ENCODE results near the gene ZNF362.

ZNF362 gene

DNA sequence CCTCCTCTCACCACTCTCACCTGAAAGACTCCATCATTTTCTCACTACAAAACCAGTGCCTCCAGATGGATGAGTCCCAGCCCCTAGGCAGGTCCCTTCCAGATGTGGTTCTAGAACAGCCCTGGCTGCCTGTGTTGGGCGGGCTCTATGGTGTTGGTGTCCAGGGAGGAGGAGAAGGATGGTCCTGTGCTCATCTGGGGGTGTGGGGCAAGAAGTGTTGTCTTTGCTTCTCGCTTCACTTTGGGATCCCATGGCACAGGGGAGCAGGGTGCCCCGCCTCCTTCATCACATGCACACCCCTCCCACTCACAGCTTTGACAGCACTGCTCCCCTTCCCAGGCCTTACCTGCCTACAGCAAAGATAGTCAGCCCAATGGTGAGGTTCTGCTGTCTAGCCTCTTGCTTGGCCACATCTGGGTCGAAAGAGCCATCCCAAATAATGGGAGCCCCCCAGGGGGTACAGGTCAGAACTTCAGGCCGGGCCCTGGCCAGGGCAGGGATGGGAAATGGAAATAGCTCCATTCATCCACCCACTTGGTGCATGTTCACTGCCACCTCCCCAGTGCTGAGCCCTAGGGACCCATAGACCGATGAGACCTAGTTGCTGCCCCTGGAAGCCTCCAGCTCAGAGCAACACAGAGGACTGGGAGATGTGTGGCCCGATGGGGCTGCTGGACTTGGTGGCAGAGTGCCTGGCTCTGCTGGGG lies 55.6 kb downstream of the ZNF362 start:
- DNase-seq, result no peak

DNA sequence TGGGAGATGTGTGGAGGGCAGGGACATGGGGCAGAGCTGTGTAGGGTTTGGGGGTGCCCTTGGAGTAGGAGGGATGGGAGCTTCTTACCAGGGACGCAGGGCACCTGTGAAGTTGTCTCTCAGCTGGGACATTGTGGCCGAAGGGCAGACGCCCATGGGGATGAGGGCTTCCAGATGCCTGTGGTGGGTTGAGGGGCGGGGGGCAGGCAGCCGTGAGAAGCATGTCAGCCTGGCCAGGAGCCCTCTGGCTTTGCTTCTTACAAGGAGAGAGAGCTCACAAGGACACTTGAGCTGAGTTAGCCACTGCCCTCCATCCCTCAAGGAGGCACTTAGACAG lies 56.1 kb downstream of the ZNF362 start:
- no peak for DNase-seq

DNA sequence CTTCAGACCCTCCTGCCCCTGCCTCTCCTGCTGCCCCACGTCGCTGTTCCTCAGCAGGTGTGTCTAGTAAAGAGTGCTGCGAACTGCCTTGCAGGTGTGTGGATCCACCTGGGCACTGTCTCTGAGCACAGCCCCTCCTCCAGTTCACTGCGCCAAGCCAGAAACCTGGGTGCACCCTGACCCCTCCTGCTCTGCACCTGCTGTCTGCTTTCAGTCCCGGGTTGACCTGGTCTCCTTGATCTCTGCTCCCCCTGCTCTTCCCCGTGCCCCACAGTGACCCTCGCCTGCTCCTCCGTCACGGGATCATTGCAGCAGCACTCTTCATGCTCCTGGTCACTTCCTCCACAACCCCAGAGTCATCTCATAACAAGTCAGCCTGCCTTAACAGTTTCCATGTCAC lies 58.1 kb downstream of the ZNF362 start:
- DNase-seq, result no peak

DNA sequence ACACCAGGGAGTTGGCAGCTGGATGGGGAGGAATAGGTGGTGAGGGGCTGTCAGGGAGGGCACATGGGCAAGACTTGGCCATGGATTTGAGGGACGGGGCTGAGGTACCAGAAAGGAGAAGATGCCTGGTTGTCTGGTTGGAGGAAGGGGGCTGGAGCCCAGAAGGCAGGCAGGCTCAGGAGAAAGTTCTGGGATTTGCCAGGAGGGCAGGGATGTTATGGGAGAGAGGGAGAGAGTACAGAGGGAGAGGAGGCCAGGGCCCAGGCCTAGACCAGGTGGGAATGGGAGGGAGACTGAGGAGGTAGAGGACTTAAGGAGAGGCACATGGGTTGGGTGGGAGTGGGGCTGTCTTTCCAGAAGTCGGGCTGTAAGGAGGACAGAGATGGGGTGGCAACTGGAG lies 60.3 kb downstream of the ZNF362 start:
- DNase-seq, result no peak

DNA sequence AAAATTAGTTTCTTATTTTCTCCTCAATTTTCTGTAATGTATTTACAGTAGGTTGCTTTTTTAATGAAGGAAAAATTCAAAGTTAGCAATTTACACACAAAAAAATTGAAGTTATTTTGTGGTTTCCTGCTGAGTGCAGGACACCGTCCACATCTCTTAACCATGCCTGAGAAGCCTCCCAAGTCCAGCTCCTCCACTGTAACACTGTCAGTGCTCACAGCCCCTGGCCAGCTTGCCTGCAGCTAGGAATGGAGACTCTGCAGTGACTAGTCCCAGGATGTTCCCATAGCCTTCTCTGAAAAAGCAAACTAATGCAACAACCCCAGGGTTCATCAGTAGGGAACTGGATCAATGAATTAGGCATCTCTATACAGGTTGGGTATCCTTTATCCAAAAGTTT lies 61.1 kb downstream of the ZNF362 start:
- DNase-seq, result no peak

DNA sequence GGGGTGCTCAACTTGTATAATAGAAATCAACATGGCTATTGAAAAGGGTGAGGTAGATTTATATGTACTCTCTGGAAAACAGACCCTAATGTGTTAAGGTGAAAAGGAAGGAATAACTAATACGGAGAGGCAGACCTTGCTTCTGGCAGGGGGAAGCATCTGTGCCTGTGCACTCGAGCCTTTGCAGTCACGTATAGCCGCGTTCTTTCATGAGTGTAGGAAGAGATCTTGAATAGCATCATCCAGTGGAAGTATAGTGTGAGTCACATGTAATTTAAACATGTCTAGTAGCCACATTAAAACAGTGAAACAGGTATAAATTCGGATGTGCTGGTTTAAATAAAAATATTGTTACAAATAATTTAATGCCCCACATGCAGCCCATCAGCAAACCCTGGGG lies 61.7 kb downstream of the ZNF362 start:
- no peak for DNase-seq

DNA sequence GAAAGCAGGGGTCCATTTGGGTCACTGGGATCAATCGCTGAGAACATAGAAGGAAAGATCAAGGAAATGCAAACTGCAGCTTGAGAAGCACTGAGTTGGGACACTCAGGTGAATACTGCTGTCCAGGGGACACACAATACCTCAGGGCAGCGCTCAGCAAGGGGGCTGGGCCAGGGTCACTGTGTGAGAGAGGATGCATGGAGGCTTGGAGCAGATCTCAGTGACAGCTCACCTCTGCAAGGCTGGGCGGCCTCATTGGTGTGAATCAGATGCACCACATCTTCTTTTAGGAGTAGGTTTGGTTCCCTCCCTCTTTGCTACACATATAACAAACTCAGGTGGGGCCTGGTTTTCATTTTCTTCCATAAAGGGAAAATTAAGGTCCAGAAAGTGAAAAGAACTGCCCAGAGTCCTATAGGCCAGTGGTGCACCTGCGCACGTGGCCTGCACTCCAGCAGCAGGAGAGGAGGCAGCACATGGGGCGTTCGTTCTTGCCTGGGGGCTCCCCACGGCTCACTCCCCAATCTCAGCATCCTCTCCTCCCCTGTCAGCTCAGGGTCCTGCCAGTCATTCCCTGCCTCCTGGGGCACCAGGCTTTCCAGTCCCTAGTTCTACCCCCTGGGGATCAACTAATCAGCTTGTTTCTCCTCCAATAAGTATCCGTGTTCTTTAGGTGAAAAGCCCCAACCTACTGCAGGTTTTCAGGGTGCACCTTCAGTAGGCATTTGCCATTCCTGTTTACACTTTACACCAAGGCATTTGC lies 63.1 kb downstream of the ZNF362 start:
- no peak for DNase-seq

DNA sequence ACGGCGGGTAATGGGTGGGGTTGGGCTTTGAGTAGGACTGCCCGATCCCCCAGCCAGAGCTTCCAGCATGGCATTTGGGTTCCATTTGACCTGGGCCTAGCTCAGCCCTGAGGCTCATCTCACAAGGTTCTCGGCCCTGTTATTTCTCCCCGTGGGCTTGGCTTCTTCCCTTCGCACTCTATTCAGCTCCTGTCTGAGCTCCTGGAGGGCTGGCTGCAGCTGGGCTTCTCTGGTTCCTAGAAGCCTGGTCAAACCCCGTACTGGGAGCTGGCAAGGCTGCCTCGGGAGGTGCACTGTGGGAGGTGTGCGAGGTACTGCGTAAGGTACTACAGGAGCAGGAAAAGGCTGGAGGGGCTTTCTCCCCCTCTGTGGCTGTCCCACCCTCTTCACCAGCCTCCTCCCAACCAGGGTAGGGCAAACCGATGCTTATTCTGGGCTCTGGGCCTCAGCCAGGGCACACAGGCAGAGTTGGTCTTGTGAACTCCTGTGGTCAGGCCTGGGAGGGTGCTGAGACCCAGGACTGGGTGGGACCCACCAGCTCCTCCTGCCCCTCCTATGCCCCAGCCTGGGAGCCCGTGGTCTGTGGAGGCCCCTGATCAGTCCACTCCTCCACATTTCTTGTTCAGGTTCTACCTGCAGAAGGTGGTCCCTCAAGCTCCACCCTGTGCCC lies 63.8 kb downstream of the ZNF362 start:
- no peak for DNase-seq

DNA sequence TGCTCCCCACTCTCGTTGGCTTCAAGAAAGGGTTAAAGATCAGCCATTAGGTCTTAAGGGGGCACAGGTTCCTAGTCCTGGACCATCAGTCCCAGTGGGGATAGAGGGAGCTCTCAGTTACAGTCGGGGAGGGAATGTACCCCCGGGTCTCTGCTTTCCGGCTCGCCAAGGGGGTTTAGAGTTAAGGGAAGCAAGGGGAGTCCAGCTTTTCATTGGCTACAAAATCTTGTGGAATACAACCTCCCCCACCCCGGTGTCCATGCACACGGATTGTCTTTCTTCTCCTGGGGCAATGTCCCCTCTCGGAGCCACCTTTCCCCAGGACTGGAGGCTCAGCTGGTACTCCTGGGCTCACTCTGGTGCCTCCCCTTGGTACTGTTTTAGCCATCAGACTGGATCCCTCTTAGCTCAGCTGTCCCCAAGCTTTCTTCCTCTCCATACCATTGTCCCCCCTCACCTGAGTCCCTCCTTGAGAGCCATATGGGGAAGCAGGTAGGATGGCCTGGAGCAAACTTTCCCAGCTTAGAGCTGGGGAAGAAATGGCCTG lies 64.4 kb downstream of the ZNF362 start, which contains the start of gene A3GALT2:
TSS of gene A3GALT2 (minus strand) at position 480 of the 547 bp plus-strand sequence. CDS start at position 480, 0 bp downstream.
- no peak for DNase-seq

DNA sequence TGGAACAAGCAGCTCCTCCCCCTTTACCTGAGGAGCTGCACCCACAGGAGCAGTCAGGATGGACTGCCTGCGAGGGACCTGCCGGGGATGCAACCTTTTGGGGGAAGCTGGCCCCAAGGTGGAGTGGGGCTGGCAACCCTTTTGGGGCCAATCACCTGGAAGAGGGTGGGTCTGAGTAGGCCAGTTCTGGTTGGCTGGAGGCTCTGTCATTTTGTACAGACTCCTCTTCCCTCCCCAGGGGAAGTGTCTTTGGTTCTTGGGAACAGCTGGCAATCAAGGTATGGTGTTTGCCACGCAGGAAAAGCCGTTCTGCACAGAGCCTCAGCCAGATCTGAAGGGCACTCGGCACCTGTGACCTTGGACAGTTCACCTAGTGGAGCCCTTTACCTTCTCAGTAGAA lies 64.9 kb downstream of the ZNF362 start:
- no peak for DNase-seq

DNA sequence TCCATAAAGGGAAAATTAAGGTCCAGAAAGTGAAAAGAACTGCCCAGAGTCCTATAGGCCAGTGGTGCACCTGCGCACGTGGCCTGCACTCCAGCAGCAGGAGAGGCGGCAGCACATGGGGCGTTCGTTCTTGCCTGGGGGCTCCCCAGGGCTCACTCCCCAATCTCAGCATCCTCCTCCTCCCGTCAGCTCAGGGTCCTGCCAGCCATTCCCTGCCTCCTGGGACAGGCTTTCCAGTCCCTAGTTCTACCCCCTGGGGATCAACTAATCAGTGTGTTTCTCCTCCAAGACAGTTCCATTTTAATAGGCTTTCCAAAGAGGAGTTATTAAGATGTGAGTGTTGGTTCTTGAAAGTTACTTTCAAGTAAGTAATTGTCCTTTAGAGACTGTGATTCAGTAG lies 65.8 kb downstream of the ZNF362 start:
- DNase-seq, result no peak

DNA sequence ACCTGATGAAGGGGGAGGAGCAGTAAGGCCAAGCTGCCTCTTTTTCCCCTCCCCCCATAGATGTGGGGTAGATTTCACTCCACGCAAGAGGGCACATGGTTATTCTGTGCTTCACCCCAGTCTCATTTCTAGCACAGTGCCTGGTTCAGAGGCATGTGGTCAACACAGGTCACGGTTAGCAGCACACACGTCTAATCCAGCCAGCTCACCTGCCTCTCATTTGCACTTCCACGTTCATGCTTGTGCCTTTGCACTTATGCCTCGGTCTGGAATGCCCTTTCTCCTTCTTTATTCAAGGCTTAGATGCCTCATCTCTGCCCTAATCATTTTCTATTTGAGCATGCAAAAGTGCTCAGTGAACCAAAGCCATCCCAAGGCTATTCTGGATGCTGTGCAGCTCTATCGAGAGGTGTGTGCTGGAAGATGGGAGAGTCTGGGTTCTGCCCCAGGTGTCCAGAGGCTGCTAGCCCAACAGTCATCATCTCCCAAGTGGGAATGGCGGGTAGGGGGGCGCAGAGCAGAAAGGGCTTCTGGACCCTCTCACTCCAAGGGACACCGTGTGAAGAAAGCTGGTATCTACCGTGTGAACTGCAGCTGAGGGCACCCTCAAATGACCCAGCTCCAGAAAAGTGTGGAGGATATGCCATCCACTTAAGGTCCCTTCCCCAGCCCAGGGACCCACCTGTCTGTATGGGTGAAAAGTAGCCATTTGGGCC lies 66.7 kb downstream of the ZNF362 start:
- DNase-seq, result no peak

DNA sequence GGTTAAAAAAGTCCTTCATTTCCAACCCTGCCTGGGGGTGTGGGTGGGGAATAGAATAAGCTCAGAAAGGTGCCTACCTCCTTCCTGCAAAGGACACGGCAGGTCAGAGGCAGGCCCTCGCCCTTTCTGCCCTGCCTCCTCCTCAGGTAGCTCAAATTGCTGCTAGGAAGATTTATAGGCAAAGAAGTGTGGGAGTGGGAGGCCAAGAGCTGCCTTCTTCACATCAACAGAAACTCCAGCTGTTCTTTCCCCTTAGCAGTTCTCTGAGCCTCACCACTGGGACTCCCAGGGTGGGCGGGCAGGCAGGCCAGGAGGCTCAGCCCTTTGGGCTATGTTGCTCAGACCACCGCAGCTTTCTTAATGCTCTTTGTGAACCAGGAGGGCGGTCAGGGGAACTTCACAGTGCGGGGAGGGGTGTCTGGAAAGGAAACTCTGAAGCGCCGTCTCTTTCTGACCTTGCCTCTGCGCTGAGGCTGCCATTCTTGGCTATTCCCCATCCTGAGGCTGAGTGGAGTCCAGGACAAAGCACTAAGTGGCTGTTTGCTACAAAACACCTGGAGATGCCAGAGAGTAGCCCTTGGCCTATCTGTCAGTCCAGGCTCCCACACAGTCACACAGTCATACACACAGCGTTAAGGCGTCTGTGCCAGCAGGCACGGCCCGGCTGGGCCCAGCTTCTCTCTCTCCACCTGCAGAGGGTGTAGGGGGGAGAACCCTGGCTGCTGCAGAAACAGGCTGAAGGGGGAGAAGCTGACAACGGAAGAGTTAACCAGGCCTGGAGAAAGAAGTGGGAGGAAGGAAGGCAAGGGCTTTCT lies 67.6 kb downstream of the ZNF362 start:
- no peak for DNase-seq

DNA sequence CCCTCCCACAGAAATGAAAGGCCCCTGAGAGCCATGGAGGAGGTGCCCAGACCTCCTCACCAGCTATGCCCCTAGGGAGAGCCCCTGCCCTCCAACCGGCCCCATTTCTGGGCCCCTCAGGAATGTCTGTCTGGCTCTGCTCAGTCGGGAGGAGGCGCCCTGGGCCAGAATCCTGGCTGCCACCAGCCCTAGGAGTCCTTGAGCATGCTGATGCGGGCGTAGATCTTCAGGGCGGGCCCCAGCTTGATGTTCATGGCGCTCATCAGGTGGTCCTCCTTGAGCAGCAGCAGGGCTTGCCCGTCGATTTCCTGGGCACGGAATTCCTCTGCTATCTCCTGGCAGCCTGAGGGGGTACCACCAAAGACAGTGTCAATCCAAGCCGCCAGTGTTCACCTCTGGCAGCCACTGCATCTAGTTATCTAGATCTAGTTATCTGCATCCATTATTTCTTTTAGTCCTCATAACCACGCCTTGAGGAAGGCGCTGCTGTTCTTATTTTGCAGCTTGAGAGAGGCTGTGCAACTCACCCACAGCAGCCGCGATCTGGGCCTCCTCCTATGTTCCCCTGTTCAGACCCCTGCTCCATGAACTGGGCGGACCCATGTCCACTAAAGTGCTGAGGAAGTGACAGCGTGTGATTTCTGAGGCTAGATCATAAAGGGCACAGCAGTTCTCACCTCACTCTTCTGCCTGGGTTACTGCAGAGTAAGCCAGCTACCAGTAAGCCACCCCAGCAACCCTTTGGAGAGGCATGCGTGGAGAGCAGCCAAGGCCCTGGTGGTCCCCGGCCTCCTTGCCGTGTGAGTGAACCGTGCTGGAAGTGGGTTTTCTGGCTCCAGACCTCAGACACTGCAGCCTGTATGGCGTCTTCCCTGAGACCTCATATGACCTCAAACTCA lies 68.6 kb downstream of the ZNF362 start:
- no peak for DNase-seq

DNA sequence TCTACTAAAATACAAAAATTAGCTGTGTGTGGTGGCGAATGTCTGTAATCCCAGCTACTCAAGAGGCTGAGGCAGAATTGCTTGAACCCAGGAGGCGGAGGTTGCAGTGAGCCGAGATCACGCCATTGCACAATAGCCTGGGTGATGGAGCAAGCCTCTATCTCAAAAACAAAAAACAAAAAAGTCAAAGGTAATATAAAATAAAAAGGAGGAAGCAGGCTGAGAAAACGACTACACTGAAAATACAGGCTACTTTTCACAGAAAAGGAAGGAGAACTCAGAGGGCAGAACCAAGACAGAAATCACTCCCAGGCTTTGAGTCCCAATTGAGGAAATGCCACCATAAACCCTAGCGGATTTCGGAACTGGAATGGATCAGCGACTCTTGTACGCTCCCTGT lies 70.5 kb downstream of the ZNF362 start:
- DNase-seq, result no peak

DNA sequence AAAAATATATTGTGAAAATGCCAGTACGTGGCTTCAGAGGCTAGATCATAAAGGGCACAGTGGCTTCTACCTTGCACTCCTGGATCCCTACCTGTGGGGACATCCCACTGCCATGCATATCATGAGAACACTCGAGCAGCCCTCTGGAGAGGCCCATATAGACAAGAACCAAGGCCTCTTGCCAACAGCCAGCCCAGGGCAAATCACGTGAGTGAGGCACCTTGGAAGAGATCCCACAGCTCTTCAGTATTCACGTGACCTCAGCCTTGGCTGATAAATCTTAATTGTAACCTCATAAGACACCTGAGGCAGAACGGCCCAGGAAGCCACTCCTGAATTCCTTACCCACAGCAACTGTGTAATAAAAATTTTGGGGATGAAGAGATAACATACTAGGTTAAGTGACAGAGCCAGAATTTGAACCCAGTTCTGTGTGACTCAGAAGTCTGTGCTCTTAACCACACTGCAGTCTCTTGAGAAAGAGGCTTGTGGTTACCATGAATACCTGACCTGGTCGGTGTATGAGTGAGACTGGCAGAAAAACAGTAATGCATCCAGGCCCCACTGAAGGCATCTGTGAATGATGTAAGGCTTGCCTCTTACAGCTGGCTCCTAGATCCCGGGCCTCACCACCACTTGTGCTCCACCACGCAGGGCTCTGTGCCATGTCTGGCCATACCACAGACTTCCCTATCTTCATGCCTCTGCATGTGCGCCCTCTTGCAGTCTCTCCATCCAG lies 71.5 kb downstream of the ZNF362 start:
- no peak for DNase-seq

DNA sequence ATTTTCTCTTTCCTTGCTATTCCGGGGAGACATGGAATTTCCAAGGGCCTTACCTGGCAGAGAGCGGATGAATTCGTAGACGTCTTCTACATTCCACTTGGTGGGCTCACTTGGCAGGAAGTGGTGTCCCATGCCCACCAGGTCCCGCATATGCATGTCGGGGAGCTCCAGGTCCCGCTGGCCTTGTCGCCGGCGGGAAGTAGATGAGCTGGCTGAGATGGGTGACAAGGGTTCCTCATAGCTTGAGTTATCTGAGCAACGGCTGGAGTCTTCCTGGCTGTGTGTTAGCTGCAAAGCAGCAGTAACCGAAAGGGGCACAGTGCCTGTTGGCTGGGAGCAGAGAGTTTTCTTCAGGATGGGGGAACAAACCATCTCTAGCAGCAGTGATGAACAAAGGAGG lies 72.5 kb downstream of the ZNF362 start:
- no peak for DNase-seq

DNA sequence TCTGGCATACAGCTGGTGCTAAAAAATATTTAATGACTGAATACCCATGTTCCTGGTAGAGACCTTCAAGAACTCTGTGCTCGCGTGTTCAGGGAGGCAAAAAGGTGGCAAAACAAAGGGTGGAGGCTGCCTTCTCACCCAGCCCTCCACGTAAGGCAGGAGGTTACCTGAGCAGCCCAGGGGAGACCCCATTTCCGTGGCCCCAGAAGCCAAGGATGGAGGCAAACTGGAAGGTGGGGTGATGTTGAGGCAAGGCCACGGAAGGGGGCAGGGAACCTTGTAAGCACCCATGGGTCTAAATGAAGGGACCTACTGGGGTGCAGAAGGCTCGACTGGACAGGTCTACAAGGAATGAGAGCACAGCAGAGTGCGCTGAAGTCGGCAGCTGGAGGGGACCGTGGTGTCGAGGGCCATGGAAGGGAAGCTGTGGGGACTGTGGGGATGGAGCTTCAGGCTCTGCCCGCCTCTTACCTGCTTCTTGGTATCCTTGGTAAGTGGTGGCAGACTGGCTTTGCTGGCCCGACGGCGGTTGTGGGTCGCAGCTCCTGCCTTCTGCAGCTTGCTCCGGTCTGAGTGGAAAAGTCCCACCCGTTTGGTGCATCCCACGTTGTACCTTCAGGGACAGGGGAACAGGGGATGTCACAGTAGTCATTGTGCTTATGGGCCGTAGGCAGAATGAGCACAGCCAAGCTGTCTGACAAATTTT lies 73.5 kb downstream of the ZNF362 start:
- no peak for DNase-seq

DNA sequence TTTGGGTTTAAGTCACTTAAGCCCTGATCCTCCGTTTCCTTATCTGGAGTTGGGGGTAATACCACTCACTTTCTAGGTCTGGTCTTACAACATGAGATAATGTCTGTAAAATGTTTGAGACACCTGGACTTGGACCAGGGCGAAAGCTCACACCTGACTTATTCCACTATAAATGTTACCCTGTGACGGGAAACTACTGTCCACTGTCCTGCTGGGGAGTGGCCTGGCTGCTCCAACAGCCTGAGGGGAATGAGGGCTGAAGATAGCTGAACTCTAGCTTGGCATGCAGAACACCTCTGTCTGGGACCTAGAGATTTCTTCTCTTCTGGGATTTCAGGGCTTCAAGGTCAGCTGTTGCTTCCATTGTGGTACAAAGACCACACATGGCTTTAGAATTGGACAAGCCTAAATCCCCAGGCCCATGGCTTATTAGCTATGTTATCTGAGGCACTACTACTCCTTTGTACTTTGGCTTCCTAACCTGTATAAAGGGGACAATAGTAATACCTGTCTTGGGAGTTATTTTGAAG lies 74.1 kb downstream of the ZNF362 start:
- DNase-seq, result no peak

DNA sequence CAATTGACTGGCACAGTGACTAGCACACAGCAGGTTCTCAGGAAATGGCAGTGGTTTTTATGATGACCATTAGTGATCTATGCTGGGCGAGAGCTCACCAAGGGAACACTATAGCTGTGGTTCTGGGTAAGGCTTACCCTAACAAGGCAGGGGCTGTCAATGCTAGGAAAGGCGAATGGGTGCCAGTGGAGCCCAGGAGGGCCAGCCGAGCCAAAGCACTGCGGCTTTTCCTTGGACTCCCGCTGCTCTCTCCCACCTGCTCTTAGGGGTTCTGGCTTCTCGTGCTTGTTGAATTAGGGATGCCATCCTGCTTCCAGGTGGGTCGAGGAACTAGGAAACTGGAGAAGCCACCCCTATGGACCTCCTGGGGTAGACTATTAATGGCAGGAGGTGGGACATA lies 74.6 kb downstream of the ZNF362 start:
- no peak for DNase-seq
